NCI-H2171 (cell line): Measurements from ENCODE around the gene COG1.
"Not testable (repeated sequence)": the region's sequence is repeated elsewhere in the genome, so short reads cannot be mapped to it uniquely, and the experiment has no call there.

Source experiments
- DNase-seq: peaks from one replicate; lab custom pipeline; 2025; lab: John Stamatoyannopoulos, UW

COG1 gene, protein sequence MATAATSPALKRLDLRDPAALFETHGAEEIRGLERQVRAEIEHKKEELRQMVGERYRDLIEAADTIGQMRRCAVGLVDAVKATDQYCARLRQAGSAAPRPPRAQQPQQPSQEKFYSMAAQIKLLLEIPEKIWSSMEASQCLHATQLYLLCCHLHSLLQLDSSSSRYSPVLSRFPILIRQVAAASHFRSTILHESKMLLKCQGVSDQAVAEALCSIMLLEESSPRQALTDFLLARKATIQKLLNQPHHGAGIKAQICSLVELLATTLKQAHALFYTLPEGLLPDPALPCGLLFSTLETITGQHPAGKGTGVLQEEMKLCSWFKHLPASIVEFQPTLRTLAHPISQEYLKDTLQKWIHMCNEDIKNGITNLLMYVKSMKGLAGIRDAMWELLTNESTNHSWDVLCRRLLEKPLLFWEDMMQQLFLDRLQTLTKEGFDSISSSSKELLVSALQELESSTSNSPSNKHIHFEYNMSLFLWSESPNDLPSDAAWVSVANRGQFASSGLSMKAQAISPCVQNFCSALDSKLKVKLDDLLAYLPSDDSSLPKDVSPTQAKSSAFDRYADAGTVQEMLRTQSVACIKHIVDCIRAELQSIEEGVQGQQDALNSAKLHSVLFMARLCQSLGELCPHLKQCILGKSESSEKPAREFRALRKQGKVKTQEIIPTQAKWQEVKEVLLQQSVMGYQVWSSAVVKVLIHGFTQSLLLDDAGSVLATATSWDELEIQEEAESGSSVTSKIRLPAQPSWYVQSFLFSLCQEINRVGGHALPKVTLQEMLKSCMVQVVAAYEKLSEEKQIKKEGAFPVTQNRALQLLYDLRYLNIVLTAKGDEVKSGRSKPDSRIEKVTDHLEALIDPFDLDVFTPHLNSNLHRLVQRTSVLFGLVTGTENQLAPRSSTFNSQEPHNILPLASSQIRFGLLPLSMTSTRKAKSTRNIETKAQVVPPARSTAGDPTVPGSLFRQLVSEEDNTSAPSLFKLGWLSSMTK

GRCh38 chr17:73192894-73193701 is at the start of gene COG1:
Gene COG1 (plus strand): TSS chr17:73193055. CDS start chr17:73193070, 15 bp downstream.
- DNase-seq: peak; percentile 88

- not testable (repeated sequence) for DNase-seq
These were observed 48.6 kb upstream of the COG1 start for GRCh38 chr17:73144209-73144608.

GRCh38 chr17:73145641-73146040 is 47.2 kb upstream of the COG1 start:
- DNase-seq: no peak

DNA sequence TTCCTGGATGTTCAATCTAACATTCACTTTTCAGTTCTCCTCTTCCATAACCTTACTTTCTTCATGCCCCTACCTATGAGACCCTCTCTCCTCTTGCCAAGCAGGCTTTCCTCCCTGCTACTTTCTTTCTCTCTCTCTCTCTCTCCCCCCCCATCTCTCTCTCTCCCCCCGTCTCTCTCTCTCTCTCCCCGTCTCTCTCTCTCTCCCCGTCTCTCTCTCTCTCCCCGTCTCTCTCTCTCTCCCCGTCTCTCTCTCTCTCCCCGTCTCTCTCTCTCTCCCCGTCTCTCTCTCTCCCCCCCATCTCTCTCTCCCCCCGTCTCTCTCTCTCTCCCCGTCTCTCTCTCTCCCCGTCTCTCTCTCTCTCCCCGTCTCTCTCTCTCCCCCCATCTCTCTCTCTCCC is 45.1 kb upstream of the COG1 start:
- not testable (repeated sequence) for DNase-seq

DNA sequence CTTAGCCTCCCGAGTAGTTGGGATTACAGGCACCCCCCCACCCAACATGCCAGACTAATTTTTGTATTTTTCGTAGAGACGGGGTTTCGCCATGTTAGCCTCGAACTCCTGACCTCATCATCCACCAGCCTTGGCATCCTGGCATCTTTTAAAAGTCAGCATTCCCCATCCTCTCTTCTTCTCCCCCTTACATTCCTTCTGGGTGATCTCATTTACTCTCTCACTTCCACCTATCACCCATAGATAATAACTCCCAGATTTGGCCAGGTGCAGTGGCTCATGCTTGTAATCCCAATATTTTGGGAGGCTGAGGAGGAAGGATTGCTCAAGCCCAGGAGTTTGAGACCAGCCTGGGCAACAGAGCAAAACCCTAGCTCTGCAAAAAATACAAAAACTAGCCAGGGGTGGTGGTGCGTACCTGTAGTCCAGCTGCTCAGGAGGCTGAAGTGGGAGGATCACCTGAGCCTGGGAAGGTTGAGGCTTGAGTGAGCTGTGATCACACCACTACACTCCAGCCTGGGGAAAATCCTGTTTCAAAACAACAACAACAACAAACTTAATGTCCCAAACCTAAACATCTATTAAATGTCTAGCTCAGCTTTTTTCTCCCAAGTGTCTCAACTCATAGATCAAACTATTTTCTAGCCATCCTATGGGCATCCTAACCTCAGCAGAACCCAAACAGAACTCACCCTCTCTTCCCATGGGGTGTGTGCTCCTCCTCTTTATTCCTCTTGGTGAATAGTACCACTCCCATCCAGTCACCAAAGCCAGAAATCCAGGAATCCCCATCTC is 44.1 kb upstream of the COG1 start:
- DNase-seq: no peak

DNA sequence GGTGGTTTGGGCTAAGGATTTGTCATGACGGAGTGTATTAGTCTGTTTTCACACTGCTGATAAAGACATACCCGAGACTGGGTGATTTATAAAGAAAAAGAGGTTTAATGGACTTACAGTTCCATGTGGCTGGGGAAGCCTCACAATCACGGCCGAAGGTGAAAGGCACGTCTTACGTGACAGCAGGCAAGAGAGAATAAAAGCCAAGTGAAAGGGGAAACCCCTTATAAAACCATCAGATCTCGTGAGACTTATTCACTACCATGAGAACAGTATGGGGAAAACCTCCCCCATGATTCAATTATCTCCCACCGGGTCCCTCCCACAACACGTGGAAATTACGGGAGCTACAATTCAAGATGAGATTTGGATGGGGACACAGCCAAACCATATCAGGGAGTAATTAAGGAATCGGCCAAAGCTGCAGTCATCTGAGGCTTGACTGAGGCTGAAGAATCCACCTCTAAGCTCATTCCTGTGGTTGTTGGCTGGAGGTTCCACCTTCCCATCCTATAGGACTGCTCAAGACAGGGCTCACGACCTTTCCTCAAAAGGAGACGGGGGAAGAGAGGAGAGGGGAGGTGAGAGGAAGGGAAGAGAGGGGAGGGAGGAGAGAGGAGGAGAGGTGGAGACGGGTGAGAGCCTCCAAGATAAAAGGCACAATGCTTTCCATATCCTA is 42.1 kb upstream of the COG1 start:
- not testable (repeated sequence) for DNase-seq

DNA sequence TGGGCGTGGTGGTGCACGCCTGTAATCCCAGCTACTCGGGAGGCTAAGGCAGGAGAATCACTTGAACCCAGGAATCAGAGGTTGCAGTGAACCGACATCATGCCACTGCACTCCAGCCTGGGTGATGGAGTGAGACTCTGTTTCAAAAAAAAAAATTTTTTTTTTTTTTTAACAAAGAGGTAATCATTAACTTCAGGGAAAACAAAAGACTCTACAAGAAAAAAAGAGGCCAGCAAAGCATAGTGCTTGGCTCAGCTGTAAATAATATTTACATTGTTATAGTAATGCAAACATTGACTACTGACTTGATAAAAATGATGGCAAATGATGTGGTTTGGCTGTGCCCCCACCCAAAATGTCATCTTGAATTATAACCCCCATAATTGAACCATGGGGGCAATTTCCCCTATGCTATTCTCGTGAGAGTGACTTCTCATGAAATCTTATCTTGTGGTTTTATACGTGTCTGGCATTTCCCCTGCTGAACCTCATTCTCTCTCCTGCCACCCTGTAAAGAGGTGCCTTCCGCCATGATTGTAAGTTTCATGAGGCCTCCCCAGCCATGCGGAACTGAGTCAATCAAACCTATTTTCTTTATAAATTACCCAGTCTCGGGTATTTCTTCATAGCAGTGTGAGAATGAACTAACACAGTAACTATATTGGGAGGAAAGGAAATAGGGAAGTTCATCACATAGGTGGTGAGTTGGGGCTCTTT is 40.8 kb upstream of the COG1 start:
- no peak for DNase-seq

GRCh38 chr17:73155410-73156165 is 37.3 kb upstream of the COG1 start:
- peak; percentile 97 for DNase-seq

- DNase-seq: peak; percentile 77
These were observed 36.6 kb upstream of the COG1 start for GRCh38 chr17:73156166-73156840.

- no peak for DNase-seq
These were observed 35.9 kb upstream of the COG1 start for GRCh38 chr17:73156887-73157520.

DNA sequence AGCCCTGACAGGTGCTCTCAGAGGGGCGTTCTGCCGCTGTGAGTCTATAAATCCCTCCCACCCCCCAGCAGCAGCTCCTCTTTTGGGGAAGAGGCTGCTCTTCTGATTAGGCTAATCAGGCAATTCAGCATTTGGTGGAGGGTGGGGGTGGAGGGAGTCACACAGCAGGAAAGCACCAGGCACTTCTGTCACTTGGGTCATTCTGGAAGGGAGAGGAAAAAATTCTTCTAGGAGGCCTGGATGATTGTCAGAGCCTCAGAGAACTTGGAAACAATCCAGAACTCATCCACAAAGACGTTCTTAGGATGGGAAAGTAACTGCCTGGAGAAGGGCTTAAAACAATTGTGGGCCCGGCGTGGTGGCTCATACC is 35.3 kb upstream of the COG1 start:
- peak; percentile 89 for DNase-seq

- no peak for DNase-seq
These were observed 34.7 kb upstream of the COG1 start for GRCh38 chr17:73158133-73158532.

GRCh38 chr17:73160980-73161630 is 31.8 kb upstream of the COG1 start:
- no peak for DNase-seq

DNA sequence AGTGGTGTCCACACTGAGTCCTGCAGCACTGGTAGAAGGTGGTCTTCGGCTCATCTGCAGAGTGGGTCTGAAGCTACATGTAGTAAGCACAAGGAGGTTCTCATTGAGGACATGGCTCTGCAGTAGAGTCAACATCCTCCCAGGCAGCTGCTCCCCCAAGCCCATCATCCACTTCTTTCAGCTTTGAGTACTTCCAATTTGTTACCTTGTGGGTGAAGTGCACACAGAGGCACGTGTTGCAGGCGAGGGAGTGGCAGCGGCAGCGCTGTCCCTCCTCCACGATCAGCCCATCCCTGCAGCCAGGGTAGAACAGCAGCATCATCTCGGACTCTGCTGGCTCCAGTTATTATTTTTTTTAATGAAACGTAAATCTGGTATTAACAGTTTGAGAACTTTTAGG is 29.8 kb upstream of the COG1 start:
- no peak for DNase-seq

DNA sequence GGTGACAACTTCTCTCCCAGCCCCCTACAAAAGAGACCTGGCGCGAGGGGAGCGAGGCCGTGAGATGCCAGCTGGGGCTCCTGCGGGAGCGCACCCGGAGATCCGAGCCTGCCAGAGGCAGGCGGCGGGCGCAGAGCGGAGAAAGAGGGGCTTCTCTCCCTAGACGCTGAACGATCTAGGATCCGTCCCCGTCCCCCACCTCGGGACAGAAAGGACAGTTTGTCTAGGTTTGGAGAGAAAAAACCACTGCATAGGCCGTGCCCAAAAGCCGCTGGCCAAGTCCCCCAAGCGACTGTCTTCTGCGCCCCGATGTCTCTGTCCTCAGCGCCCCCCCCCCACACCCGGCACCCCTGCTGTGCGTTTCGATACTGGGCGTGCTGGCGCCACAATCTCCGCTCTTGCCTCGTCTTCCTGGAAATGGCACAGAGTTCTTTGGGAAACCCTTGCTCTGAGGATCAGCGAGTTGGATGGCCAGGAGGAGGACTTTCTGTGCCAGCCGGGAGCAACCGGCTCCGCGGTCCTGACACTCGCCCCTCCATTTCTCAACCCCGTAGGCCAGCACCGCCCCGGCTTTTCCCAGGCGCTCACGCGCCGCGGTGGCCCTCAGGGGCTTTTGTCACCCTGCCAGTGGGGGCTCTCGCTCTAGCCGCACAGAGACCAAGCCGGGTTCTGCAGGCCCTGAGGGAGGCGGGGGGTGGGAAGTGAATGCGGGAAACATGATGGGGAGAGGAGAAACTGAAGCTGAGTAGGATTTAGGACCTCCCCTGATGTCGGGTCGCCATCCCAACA is 27.0 kb upstream of the COG1 start:
- DNase-seq: no peak

DNA sequence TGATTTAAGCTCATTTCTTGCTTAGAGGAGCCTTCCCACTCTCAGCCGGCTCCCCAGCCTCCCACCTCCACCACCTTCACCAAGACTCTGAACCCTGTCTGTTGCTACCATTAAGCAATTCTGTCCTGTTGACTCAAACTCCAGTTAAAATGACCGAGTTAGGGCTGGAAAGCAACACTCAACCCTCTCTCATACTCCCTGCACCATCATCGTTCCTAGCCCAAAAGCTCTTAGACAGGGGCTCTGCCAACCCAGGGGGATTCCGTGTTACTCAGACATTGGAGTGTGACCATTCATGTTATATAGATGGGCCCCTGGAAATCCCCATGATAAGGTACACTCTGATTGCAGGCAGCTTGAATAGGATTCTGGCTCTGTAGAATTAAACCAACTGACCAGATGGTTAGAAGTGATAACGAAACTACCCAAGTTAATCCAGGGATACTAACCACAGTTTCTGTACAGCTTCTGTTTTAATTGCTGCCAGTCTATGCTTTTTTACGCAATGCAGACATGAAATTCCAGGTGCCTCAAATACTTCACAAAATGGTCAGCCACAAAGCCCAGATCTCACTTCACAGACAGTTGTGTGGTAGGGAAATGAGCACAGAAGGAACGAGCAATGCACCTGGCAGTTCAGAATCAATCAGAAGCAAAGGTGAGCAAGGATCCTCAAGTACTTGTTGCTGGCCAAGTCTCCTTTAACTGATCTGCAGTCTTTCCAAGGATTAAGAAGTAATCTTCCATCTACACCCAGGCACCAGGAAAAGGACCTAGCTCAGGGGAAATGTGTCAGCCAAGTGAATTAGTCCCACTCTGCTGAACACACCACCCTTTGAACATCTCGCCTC is 25.9 kb upstream of the COG1 start:
- no peak for DNase-seq
